GM18505 (cell line): ENCODE results near the gene RCOR2.

Experiments used
- ATAC-seq: cut with Tn5 transposase; IDR thresholded peaks from one replicate; pipeline ENCODE4 v1.9.1; 2021; ENCODE audit not compliant: unreplicated experiment
- POLR2A ChIP-seq: IDR thresholded peaks from 4 replicates; pipeline ENCODE4 v1.6.1; 2011; ENCODE audit warnings: borderline replicate concordance; ENCODE audit not compliant: insufficient read depth, insufficient read length; ENCODE audit errors: extremely low read depth

RCOR2 gene

DNA sequence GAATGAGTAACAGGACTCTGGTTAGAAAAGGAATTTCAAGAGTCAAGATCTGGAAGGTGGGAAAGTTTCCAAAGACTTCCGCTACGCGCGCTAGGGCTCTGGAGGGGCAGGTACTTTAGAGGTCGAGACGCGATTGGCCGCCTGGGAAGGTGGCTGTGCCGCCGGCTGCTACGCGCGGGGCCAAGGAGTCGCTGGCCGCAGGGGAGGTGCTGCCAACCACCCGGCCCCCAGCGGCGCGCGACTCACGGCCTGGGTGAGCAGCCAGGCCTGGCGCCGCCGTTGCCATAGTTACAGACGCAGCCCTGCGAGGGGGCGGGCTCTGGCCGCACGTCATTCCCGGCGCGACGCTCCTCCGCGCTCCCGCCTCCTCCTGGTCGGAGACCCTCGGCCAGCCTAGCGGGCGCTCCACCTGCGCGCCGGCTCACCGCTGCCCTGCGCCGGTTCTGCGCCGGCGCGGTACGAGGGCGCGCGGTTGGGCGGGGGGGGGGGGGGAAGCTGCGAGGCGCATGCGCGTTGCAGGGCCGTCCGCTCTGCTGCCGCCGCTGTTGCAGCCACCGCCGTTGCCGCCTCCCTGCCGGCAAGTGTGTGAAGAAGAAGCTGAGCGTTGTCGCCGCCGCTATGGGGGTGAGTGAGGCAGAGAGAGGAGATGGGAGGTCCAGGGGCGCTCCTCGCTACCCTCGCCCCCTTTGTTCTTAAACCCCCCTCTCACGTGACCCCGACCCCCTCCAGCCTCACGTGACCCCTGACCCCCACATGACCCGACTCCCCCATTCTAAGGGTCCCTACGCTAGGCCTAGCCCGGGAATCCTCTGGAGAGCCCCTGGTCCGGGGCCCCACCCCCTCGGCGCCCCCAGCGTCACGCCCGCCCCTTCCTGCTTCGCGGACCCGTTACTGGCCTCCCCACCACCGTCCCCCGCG lies 21.8 kb upstream of the RCOR2 start, which contains the start of gene NAA40:
NAA40 (plus strand) TSS at position 524 of the 918 bp plus-strand sequence; CDS start at position 619, 95 bp downstream.
- peak; percentile 43 for TF ChIP-seq POLR2A
- peak; percentile 92 for ATAC-seq

DNA sequence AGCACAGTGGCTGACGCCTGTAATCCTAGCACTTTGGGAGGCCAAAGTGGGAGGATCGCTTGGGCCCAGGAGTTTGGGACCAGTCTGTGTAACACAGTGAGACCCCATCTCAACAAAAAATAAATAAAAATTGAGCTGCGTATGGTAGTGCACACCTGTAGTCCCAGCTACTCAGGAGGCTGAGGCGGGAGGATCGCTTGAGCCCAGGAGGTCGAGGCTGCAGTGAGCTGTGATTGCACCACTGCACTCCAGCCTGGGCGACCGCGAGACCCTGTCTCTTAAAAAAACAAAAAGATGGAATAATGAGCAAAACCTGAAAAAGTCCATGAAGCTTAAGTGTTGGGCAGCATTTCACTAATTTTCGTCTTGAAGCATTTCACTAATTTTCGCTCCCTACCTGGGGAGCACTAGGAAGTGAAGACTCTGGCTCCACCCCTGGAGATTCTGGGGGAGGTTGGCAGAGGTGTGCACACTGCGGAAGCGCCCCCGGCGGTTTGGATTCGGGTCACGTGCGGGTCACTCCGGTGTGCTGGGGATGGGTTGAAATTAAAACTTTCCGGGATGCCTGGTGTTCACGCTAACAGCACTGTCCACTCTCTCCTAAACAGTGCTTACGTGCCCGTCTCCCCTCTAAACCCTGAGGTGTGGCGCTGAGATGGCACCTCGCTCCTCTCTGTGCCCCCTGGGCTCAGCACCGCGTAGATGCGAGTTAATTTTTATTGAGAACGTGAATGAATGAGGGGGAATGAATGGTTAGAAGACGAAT lies 20.9 kb upstream of the RCOR2 start:
- peak; percentile 1 for ATAC-seq
- TF ChIP-seq POLR2A = no peak

DNA sequence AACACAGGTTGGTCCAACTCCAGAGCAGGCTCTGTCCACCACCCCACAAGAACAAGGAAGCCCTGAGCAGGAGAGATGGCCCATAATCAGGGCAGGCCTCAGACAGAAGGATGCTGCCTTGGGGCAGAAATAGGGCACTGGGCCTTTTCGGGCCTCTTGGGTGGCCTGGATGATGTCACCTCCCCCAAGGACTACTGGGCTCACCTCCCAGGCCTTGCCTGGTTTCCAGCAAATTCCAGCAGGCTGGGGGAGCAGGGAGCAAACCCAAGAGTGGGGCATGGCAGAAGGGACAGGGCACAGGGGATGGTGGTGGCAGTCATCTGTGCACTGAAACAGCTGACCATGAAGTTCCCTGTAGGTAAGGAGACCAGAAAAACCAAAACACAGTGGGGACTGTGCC lies 16.5 kb upstream of the RCOR2 start:
- no peak for TF ChIP-seq POLR2A
- no peak for ATAC-seq

DNA sequence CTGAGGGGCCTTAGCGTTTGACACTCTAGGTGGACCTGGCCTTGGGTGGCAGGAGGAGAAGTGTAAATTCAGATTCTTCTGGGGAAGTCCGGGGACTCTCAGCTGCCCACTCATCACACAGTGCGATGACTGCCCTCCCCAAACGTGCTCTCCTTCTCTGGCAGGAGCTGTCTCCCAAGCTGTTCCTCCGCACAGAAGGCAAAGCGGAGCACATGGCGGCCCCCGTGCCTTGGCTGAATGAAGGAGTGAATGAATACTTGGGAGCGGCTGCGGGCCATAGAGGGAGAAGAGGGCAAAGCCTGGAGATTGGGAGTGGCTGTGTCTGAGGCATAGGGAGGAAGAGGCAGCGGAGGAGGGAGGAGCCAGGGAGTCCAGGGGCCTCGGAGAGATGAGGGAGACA lies 14.9 kb upstream of the RCOR2 start:
- TF ChIP-seq POLR2A = no peak

DNA sequence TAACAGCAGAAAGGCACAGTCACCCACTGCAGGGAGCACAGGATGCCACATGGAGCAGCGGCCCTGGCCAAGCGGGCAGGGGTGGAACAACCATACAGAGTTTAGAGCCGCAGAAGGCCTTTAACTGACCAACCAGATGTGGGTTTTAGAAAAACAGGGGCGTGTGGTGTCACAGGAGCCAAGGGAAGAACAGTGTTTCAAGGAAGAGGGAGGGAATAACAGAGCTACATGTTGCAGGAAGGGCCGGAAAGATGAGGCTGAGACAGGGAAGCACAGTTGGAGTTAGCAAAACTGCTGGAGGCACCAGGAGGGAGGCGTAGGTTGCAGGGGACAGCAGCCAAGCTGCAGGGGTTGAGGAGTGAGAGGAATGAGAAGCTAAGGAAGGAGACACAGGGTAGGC lies 14.1 kb upstream of the RCOR2 start:
- ATAC-seq = no peak
- no peak for TF ChIP-seq POLR2A

More for the DNA sequence above, 14.9 kb upstream of the RCOR2 start:
- ATAC-seq = no peak

DNA sequence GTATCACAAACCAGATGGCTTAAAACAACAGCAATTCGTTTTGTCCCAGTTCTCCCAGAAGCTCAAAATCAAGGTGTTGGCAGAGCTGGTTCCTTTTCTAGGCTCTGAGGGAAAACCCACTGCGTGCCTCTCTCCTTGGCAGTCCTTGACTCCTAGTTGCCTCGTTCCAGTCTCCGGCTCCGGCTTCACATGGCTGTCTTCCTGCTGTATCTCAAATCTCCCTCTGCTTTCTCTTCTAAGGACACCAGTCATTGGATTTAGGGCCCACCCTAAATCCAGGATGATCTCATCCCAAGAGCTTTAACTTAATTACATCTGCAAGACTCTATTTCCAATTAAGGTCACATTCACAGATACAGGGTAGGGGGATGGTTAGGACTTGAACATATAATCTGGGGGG lies 12.7 kb upstream of the RCOR2 start:
- no peak for ATAC-seq

DNA sequence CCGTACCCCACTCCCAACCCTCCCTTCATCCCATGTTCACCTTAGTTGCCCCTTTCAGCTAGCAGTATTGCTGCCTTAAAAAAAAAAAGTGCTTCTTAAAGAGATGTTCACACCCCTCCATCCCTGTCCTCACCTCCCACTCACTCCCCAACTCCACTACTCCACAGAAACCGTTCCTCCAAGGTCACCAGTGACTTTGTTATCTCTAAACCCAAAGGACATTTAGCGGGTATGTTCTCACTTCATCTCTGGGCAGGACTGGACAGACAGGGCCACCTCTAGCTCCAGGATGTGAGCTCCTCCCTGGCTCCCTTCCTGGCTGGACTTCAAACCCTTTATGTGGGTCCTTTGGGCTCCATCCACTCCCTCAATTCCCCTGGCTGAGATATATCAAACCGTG lies 6.4 kb upstream of the RCOR2 start:
- no peak for TF ChIP-seq POLR2A
- ATAC-seq = no peak

More for the DNA sequence above, 12.7 kb upstream of the RCOR2 start:
- TF ChIP-seq POLR2A = no peak

DNA sequence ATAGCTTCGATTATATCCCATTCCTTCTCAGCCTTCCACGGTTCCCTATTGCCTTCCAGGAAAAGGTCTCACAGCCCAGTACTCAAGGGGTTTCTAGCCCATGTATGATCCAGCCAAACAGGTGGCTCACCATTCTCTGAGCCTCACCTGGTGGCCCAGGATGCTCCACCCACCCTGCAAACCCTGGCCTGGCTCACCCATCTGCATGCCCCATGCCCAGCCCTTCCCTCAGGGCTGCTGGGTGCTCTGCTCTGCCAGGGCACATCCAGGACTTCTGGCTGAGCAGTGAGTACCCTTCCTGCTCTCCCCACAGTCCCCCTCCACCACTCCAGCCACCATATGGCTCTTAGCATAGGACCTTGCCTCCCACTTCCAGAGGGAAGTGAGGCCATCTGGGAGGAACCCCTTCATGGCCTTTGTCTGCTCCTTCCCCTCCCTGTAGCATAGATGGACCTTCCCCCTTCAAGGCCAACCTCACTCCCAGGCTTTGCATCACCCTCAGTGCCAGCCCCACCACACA lies 5.8 kb upstream of the RCOR2 start:
- no peak for TF ChIP-seq POLR2A
- ATAC-seq = no peak

DNA sequence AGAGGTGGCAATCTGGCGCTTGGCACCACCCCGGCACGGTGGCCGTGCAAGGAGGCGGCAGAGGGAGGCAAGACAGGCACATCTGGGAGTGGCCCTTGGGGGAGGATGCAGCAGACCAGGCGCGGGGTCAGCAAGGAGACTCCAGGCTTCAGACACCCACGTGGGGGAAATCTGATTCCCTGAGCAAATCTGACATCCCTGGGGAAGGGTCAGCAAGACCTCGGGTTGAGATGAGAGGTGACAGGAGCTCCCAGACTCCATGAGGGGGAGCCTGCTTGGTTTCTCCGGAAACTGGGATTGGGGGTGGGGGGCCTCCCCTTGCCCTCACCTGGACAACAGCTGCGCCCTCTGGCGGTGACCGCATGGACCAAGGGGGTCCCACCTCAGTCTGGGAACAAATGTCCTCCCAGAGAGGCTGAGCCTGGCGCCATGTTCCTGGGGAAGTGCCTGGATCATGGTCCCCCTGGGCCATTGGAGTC lies 4.0 kb upstream of the RCOR2 start:
- no peak for ATAC-seq
- TF ChIP-seq POLR2A = no peak

DNA sequence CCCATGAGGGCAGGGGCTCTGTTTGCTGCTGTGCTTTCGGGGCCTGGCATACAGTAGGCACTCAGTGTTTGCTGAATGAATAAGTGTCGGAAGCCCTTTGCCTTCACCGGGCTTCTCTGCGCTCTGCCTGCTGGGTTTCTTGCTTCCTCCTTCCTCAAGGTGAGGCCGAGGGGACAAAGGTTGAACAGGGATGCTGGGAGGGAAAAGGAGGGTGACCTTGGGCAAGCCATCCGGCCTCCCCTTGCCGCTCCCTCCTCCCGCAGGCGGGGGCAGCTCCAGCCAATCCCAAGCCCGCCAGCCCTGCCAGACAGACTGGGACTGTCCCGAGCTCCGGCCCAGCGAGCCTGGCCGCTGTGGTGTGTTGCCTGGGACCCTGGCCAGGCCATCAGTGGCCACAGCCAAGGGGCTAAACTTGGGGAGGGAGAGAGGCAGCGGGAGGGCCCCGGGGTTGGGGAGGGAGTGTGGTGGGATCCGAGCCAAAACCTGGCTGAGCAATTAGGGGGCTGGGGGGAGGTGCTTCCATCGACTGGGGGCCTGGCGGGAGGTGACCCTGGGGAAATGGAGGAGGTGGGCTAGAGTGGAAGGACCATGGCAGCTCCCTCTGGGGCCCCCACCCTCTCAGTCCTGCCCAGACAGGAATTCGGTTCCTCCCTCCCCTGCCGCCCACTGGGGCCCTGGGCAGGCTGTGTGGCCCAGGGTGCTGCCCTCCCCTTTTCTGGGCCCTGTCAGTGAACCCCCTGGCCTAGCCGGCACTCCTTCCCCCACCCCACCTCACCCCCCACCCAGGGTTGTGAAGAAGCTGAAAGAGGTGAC lies 3.4 kb upstream of the RCOR2 start:
- no peak for TF ChIP-seq POLR2A

DNA sequence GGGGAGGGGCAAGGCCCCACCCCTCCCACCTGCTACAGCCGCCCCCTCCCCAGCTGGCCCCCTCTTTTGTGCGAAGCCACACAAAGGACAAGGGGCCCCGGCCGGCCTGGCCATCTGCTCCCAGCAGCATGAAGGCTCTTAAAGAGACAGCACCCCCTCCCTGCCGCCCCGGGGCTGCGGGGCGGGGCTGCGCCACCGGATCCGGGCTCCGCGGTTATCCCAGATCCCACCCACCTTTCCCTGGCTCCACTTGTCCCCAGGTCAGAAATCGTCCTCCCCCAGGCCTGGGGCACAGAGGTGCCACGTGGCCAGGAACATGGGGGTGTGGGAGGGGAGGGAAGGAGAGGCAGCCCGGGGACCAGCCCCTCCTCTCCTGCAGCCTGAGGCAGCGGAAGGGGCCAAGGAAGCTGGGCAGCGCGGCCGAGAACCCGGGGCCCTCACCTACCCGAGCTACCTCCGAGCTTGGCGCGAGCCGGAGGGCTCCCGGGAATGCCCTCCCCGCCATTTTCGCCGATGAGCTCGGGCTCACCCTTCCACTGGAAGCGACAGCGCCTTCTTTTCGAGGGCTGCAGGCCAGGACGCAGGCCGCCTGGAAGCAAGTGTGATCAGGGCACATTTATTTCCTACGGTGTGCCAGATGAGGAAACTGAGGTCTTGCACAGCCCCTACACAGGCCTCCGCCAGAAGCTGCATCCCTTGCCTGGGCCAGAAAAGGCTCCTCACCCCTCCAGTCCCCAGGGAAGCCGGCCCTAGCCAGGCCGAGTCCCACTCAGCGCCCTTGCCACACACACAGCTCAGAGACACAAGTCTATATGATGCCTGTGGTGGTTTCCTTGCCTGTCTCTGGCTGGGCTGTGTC lies 2.5 kb upstream of the RCOR2 start:
- ATAC-seq = no peak
- no peak for TF ChIP-seq POLR2A

More for the DNA sequence above, 3.4 kb upstream of the RCOR2 start:
- ATAC-seq = no peak

DNA sequence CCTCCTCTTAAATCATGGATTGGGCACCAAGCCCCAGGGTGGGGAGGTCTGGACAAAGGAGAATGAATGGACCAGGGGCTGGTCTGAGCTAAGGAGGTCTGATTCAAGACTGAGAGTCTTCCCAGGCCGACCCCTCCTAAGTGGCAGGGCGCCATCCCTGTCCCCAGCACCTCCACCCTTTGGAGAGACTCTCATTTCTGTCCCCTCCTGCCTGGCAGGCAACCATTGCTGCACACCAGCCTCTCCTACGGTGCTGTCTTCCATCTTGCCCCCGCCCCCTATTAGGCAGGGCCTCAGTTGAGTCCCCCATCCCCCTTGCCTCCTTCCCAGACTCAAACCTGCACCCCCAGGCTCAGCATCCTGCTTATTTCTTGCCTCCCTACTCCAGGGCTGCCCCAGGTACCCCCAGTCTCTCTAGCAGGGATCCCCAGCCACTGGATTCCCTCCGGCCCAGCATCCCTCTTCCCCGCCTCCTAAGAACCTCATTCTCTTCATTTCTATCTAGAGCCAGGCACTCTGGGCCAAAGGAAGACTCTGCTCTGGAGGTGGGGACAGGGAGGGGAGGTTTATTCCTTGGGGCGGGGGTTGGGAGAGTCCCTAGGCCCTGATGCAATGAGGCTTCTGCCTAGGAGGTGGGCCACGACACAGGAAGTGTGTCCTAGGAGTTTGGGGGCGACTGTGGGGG lies 1.7 kb upstream of the RCOR2 start:
- no peak for ATAC-seq
- TF ChIP-seq POLR2A = no peak
